T1000 (cell line): ENCODE results near the gene NR3C2.
"Not testable (repeated sequence)": the region's sequence is repeated elsewhere in the genome, so short reads cannot be mapped to it uniquely, and the experiment has no call there.

Experiments
- DNase-seq: peaks from one replicate; lab custom pipeline; 2025; ENCODE audit warnings: mixed read lengths; lab: John Stamatoyannopoulos, UW

Gene NR3C2

DNA sequence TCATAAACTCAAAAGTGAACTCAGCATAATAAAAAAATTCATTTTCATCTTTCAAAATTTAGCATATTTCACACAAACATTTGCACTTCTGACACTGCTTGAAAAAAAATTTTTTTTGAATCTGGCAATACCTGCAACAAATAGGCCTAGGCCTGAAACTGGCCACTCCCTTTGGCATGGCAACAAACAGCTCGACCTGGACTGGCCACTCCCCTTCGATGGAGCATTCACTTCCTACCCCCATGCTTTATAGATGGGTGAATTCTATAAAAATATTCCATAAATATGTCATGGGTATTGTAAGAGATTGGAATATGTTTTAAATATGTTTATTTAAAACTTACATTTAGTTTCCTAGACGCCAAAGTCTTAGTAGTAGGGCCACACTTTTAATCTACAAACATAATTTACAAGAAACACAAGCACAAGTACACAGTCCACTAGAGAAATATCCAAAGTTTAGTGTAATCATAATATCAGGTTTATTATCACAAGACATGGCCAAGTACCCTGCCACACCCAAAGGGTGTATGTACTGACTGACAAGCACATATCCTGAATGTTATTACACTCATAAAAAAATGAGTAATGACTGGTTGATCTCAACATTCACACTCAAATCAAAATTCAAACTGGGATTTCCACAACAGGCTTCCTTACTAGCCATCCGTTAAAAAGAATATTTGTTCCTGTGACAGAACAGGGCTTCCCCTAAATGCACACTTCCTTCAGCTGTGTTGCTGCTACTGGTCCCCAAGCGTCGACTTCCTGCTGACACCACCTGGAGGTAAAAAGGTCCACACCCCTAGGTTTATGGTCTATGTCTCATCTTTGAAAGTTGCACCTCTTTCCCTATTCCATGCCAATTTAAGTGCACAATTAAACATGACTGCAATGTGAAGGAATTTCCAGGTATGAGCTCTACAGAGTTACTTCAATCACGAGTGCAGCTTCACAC is 271.5 kb downstream of the NR3C2 start:
- no peak for DNase-seq

DNA sequence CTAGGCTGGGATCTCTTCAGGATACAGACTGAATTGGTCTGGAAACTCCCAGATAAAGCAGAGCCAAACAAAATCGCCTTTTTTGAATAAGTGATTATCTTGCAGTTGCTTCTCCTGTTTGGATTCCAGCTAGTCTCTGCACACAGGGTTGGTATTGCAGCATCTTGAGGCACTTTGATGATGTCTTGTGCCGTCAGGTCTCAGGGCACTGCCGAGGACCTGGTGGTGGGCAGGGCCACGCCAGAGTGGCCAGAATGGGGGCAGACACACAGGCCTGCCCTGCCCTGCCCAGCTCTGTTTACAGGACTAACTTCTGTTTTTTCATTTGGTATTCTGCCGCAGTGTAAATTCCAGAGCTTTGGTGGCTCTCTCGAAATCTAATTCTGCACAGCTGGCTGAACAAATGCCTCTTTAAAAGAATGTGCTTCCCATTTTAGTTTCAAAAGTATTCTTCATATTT is 276.1 kb downstream of the NR3C2 start:
- DNase-seq = no peak

DNA sequence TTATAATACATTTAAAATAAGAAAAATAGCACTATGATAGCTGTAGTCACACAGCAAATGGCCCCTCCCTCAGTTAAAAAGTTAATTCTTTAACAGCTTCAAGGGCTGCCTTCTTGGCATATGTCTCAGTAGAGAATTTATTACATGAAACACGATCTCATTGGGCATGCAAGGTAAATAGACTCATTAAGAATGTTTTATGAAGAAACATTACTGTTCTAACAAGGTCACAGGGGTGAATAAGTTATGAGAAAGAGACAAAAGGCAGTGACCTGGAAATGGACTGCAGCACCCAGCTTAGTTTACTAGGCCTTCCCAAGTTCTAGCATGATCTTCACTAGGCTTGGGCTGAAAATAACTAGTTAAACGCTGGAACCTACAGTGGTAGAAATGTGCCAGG is 277.7 kb downstream of the NR3C2 start:
- no peak for DNase-seq

DNA sequence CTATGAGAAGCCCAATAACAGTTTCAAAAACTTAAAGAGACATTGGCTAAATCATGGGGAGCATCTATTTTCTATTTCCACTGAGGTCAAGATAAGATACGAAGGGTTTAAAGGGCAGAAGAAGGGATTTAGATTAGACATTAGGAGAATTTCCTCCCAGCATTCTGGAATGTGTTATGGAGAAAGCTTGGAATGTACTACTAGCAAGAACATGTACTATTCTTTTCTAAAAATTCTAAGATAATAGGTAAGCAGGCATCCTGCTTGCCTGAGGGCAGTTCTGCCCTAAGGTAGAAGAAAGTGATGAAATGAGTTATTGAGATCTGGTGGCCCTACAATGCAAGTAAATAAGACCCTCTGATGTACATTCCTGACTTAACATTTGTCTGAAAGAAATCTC is 279.2 kb downstream of the NR3C2 start:
- no peak for DNase-seq

DNA sequence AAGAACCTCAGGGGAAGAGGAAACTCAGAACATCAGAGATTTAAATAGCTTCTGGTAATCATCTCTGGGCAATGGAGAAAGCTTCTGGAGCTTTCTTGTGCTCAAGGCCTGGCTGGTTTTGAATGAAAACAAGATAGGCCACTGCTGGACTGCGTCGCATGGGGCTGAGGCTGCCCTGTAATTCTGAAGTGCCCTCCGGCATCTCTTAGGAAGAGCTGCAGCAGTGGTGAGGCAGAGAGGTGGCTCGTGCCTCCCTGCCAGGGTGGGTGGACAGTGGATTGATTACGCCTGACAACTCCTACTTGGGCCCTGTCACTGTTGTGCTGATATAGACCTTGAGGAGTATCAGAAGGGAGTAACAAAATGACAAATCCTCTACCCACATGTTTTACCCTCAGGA is 279.7 kb downstream of the NR3C2 start:
- DNase-seq = no peak

DNA sequence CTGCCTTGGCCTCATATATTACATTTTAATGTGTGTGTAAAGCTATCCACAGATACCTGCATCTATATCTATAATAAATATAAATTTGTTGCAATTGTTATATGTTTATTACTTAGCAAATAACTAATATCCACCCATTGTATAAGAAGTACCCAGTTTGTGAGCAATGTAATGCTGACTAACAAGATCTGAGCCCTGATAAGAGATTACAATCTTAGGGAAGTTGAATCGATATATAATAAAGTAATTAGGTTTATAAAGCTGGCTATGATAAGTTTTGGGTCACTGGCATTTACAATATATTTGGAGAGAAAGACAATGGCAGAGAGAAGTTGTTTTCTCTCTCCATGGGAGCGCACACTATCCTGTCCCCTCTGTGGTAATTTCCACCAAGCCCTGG is 280.6 kb downstream of the NR3C2 start:
- no peak for DNase-seq

DNA sequence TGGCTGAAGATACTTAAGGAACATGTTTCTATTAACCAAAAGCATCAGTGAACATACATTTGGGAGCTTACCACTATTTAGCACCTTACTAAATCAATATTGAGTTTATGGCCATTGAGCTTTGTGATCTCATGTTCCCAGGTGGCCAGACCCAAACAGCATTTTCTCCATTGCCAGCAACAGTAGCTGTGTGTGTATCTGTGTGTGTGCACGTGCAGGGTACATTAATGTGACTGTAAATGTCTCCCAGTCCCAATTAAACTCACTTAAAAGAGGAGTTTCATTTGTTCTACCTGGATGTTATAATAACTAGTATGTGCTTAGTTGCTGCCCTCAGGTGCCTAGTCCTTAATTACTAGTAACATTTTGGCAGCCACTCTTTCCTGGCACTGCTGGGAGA is 282.4 kb downstream of the NR3C2 start:
- no peak for DNase-seq

DNA sequence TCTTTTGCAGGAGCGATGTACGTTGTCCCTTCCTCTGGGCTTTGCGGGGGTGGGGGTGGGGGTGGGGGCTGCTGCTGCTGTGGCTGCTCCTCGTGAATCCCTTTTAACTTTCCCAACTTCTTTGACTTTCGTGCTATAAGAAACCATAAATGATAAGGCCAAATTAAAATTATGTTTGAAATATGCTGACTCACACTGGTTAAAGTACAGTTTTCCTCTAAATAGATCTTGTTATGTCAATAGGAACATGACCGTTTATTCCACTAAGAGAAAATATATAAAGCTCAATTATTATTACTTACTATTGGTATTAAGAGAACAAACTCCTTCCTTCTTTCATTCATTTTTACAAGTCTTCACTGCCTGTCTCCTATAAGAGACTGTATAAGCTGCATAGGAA is 287.4 kb downstream of the NR3C2 start:
- no peak for DNase-seq

DNA sequence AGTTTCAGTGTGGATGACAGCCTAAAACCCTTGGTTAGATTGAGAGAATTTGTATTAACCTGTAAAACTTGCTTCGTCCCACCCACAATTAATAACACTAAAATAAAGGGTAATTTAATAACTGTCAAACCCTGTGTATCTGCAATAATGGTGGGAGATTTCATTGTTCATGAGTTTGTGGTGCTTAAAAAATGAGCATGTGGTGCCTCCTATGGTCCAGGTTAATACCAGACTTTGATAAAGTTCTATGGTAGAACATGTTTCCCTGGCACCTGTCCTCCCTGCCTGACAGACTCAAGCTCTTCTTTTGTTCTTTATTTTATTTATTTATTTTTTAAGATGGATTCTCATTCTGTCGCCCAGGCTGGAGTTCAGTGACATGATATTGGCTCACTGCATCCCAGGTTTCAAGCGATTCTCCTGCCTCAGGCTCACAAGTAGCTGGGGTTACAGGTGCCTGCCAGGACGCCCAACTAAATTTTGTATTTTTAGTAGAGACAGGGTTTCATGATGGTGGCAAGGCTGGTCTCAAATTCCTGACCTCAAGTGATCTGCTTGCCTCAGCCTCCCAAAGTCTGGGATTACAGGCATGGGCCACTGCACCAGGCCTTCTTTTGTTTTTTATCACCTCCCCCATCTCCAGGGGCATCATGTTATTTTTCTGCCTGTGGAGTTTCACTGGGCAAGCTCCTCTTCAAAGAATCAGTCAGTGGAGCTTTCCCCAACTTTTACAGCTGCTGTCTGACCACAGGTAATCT is 289.2 kb downstream of the NR3C2 start:
- no peak for DNase-seq

DNA sequence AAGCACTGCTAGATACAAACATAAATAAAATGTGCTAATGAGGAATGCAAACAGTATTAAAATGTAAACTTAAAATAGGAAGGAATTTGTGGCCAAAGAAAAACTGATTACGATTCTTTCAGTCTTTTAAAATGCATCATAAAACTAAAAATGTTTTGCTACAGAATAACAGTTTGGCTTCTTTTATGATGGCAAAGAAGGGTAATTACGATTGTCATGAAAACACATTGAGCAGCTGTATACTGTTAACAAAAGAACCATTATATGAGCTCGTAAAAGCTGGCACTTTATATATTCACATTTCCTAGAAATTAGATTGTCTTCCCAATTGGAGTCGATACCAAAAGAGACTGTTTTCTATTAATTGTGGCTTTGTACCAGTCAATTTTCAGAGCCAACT is 290.4 kb downstream of the NR3C2 start:
- no peak for DNase-seq

DNA sequence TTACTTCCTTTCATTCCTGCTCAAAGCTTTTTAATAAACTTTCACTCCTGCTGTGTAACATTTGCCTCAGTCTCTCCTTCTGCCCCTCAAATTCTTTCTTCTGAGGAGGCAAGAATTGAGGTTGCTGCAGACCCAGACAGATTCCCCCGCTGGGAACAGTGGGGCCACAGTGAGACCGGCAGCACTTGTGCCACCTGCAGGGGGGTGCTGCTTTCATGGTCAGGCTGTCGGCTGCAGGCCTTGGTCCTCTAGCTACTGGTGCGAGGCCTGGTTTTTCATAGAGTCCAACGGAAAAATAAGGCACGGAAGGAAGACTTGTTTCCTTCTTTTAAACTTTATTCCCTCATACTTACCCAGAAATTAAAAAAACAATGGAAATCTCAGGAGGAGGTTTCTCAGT is 296.7 kb downstream of the NR3C2 start:
- no peak for DNase-seq

DNA sequence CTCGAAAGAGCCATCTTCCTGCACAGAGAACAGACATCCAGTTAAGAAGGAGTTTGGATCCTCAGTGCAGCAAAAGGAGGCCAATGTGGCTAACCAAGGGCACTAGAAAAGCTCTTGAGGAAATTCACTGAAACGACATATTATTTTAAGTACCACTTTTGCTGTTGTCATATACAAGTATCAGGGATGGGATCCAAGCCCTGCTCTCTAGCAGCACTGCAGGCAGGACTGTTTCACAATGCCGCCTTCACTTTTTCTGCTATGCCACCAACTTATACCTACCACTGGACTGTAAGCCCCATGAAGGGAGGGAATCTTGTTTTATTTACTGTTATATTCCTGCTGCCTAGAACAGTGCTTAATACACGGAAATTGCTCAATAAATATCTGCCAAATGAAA is 299.0 kb downstream of the NR3C2 start:
- no peak for DNase-seq

DNA sequence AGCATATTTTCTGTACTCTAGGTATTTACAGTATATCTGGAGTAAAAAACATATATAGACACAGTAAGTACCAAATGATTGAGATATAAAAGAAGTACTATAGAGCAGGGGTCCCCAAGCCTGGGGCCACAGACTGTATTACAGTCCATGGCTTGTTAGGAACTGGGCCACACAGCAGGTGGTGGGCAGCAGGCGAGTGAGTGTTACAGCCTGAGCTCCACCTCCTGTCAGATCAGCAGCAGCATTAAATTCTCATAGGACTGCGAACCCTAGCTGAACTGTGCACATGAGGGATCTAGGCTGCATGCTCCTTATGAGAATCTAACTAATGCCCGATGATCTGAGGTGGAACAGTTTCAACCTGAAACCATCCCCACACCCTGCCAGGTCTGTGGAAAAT is 300.7 kb downstream of the NR3C2 start:
- no peak for DNase-seq

DNA sequence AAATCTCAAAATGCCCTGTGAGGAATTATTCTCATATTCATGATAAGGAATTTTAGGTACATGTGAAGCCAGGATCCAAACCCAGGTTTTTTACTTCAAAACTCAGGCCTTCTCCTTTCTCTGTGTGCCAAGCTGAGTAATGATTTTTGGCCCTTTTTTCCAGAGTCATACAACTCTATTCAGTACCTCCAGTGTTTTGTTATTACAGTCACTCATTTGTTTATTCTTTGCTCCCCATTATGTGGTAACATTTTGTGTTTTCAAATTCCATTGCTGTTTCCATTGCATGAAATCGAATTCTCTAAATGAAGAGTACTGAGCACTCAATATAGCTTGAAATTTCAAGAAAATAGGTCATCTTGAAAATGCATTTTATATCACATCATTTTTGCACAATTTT is 315.4 kb downstream of the NR3C2 start:
- no peak for DNase-seq

DNA sequence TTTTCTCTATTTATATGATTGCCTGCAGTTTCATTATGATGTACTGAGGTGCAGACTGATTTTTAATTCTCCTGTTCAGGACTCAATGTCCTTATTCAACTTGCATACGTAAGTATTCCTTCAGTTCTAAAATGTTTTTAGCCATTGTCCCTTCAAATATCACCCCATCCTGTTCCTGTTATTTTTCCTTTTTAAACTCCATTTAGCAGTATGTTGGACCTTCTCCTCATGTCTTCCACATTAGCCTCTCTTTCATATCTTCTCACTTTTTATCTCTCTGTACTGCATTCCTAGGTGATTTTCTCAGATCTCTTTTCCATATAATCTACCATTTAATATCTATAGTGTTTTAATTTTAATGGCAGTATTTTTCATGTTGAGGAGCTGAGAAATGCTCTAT is 317.7 kb downstream of the NR3C2 start:
- DNase-seq = no peak

DNA sequence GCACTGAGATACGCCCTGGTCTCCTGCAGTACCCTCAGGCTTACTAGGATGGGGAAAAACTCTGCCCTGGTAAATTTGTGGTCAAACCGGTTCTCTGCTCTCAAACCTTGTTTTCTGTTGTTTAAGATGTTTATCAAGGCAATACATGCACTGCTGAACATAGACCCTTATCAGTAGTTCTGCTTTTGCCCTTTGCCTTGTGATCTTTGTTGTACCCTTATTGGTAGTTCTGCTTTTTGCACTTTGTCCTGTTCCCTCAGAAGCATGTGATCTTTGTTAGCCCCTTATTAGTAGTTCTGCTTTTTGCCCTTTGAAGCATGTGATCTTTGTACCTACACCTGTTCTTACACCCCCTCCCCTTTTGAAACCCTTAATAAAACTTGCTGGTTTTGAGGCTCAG is 319.1 kb downstream of the NR3C2 start:
- not testable (repeated sequence) for DNase-seq

DNA sequence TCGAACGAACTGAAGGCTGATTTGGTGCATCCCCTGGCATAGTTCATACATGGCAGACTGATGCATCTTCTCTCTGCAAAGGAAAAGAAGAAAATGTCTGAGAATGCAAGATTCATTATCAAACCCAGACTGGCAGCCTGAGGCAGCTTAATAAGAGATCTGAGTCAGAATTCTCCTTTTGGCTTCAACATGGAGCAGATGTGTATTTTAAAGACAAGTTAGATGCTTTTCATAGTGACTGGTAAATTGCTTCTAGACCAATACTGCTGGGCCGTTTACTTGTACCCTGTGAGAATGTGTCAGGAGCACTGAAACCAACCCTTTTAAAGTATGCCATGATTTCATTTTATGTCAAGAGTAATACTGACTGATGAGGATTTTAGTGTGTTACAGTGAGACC is 322.0 kb downstream of the NR3C2 start:
- no peak for DNase-seq

DNA sequence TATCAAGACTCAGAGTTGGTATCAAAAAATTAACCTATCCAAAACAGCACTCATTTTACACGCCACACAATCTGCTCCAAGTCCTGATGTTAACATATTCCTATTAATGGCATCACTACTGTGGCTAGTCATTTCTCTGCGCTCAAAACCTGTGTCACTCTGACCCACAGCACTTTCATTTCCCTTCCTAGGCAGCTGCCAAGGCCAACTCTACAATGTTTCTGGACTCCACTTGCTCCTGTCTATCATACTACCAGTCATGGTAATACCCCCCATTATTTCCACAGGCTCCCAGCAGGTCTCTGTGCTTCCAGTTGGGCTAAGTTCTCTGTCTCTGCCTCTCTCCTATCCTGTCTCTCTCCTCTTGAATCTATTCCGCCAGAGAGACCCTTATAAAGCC is 323.6 kb downstream of the NR3C2 start:
- DNase-seq = no peak

DNA sequence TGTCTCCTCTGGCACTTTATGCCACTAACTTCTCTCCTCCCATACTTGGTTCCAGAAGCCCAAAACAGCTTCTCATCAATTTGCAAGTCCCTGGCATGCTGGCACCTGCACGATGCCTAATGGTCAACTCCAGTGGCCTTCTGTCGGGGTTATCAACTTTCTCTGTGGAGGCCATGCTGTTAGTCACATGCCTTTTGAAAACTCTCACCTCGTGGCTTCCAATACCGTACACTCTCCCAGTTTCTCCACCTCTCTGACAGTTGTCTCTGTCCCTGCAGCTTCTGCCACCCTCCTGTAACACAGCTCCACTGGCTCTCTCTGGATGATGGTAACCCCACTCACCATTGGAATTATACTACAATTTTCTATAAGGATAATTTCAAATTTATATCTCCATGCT is 324.0 kb downstream of the NR3C2 start:
- DNase-seq = no peak

DNA sequence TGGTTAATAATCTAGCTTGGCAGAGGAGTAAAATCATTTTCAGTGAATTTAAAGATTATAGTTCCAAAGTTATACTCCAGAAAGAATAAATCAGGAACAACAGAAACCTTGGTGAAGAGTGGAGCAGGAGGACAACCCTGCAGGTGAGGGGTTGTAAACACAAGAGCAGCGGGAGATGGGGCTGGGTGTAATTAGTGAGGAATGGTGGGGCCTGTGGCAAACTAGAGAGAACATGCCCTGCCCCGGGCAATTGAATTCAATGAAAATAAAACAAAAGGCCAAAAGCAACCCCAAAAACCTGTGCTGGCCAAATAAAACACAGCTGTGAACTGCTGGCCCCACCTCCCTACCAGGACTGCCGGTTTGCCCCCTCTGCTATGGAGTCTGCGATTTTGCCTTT is 325.2 kb downstream of the NR3C2 start:
- no peak for DNase-seq

DNA sequence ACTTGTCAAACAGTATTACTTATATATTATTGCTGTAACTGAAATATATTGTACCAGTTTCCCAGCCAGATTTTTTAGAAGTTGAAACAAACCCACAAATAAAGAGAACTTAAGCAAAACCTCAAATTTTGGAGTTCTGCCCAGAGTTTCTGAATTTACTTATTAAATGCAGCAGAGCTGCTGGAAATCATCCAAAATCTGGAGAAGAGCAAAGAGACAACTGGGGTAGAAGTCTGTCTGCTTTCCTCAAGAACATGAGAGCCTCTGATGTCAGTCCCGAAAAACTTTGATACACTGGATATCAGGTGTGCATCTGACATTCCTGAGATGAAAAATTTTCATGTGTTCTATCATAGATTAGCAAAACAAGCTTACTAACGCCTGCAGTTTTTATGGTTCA is 325.9 kb downstream of the NR3C2 start:
- no peak for DNase-seq

DNA sequence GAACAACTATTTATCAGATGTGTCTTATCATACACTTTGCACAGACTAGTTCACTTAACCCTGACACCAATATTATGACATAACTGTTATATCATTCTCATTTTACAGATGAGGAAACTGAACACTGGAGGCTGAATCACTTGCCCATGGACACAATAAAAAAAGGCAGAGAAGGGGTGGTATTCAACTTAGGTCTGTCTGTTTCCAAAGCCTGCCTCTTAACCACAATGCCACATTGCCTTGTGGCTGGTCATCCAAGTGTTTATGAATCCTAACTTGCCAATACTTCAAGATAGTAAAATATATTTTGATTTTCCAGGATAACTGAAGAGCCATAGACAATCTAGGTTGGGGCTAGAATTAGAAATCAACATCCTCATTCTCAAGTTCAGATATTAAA is 327.8 kb downstream of the NR3C2 start:
- no peak for DNase-seq
